Measurements from ENCODE around the gene ZNF587B.
A peak's percentile ranks its signal among the peaks of the same experiment; 100 is the strongest.
"Not testable (repeated sequence)": the region's sequence is repeated elsewhere in the genome, so short reads cannot be mapped to it uniquely, and the experiment has no call there.

ZNF587B gene

GRCh38 chr19:57872450-57872849, 42.4 kb downstream of the ZNF587B start:
- DNase-seq (ENCODE audit: low spot score): no peak

GRCh38 chr19:57873883-57874799, 44.0 kb downstream of the ZNF587B start:
- not testable (repeated sequence) for DNase-seq (ENCODE audit: low spot score)

GRCh38 chr19:57886046-57886445, 55.9 kb downstream of the ZNF587B start:
- DNase-seq (ENCODE audit: low spot score): no peak

DNA sequence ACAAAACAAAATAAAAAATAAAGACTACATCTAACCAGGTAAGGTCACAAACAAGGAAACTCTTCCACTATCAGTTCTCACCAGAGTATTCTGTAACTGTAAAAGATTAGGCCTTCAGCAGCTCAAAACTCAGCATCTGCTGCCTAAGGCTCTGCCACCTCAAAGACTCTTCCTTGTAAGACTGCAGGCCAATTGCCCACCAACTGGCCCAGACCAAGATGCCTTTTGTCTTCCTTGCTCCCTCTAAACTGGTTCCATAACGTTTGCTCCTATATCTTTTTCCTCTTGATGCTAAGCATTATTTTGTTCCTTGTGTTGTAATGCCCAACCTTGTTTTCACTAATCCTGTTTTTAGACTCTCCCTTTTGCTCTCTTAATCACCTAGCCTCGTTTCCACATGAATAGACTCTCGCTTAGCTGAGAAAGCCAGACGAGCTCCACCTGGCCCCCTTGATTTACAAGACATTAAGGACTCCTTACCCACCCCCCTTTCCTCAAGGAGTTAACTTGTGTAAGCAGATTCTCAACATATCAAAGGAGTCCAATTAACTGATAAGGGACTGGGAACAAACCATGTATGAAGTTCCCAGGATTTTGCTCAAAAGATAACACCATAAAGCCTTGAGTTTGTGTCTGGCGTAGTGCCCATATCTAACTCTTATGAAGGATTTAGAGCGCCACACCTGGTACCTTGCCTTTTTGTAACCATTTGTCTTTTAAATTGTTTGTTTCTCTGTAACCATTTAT, 57.3 kb downstream of the ZNF587B start:
- DNase-seq (ENCODE audit: low spot score): no peak

DNA sequence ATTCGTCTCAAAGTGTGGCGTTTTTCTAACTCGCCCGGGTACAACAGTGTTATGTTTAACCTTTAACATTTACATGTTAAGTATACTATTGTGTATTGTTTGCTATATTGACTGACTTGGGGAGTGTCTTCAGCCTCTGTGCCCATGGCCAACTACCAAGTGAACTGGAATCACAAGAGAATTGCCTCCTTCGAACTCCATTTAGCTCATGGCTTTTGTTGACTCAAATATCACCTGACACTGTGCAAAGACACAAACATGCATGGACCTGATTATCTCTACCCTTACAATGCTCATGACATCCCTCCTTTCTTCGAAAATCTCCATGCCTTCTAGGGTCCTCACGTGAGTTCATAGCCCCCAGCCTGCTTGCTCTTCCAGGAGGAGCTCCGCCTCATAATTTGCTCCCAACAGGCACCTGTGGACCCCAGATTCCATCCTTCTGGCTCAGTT, 58.0 kb downstream of the ZNF587B start:
- DNase-seq (ENCODE audit: low spot score): no peak

GRCh38 chr19:57888560-57889231, 58.6 kb downstream of the ZNF587B start, which contains the start of gene ZNF814:
TSS of gene ZNF814 (minus strand) at chr19:57889037. CDS start at chr19:57888802, 235 bp downstream.
- DNase-seq (ENCODE audit: low spot score): peak; percentile 9

DNA sequence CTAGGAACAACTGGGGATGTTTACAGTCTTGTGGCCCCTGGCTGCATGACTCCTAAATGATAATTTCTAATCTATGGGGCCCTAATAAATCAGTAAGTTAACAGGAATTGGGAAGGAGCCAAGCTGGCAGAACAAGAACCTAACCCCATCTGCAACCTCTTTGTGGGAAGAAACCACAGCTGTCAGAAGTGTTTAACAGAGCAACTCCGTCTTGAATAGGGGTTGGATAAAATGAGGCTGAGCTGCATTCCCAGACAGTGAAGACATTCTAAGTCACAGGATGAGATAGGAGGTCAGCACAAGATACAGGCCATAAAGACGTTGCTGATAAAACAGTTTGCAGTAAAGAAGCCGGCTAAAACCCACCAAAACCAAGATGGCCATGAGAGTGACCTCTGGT, 60.6 kb downstream of the ZNF587B start:
- not testable (repeated sequence) for DNase-seq (ENCODE audit: low spot score)

Data from RKO (cell line).